Peyer's patch (tissue), 4 donors: Measurements from ENCODE around the gene SLC17A5. TPM values are rescaled to one million over a fixed set of nuclear protein-coding genes. Genes with fewer than 3 reads are reported as not detected.

Experiments
- DNase-seq, 3 donors: peaks; one replicate each; pipeline ENCODE4 v3.0.0-alpha.2; 2017 to 2019
- H3K27ac ChIP-seq, 4 donors: fragments of 200-600 bp; sonication (generic); one replicate each; pipeline ENCODE4 v1.5.1; 2016 to 2019
- H3K27me3 ChIP-seq, 2 donors: fragments of 200-600 bp; sonication (generic); one replicate each; pipeline ENCODE4 v1.5.1; 2019
- H3K36me3 ChIP-seq, 3 donors: fragments of 200-600 bp; sonication (generic); one replicate each; pipeline ENCODE4 v1.5.1; 2016 to 2019
- H3K4me1 ChIP-seq, 4 donors: fragments of 200-600 bp; sonication (generic); one replicate each; pipeline ENCODE4 v1.5.1; 2016 to 2019
- H3K4me3 ChIP-seq, 4 donors: fragments of 200-600 bp; sonication (generic); 1 replicate in 3 of 4; 2 replicates in 1 of 4; pipeline ENCODE4 v1.5.1; 2016 to 2019; ENCODE audit warnings: mild to moderate bottlenecking in 1 of 4
- H3K9me3 ChIP-seq, 4 donors: fragments of 200-600 bp; sonication (generic); one replicate each; pipeline ENCODE4 v1.5.1; 2016 to 2019; ENCODE audit warnings: mild to moderate bottlenecking in 1 of 4
- POLR2A ChIP-seq, 2 donors: fragments of 450-650 bp; IDR thresholded peaks; one replicate each; pipeline ENCODE4 v1.5.1; 2017; ENCODE audit warnings: antibody characterized with exemption in 2 of 2, mild to moderate bottlenecking in 2 of 2, moderate library complexity in 2 of 2
- total RNA-seq, 4 donors: library from RNA; depleted of rRNA; stranded (reverse); fragments of >200 nt; gene quantifications; one replicate each; pipeline ENCODE4 v1.1.0, GENCODE V29; 2016
- TF ChIP-seq, protein P1 (sequence below), 6 experiments: fragments of 450-650 bp in 4 of 6; fragments of 200-600 bp in 2 of 6; sonication (generic) in 1 of 6; IDR thresholded peaks; one replicate each; pipeline ENCODE4 v1.5.1; 2017 to 2019; ENCODE audit warnings: antibody characterized with exemption in 6 of 6, mild to moderate bottlenecking in 3 of 6, moderate library complexity in 1 of 6

The SLC17A5 gene
- total RNA-seq, 4 donors from 2014 or later = 6.6 to 49.7 (median 26.3) TPM

- TF ChIP-seq, protein P1, sequence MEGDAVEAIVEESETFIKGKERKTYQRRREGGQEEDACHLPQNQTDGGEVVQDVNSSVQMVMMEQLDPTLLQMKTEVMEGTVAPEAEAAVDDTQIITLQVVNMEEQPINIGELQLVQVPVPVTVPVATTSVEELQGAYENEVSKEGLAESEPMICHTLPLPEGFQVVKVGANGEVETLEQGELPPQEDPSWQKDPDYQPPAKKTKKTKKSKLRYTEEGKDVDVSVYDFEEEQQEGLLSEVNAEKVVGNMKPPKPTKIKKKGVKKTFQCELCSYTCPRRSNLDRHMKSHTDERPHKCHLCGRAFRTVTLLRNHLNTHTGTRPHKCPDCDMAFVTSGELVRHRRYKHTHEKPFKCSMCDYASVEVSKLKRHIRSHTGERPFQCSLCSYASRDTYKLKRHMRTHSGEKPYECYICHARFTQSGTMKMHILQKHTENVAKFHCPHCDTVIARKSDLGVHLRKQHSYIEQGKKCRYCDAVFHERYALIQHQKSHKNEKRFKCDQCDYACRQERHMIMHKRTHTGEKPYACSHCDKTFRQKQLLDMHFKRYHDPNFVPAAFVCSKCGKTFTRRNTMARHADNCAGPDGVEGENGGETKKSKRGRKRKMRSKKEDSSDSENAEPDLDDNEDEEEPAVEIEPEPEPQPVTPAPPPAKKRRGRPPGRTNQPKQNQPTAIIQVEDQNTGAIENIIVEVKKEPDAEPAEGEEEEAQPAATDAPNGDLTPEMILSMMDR (IDR thresholded peaks at IDR 0.05) = no peak
- no peak for TF ChIP-seq POLR2A (IDR thresholded peaks at IDR 0.05)
Observed at GRCh38 chr6:73649783-73650182, 4.0 kb downstream of the SLC17A5 start.

DNA sequence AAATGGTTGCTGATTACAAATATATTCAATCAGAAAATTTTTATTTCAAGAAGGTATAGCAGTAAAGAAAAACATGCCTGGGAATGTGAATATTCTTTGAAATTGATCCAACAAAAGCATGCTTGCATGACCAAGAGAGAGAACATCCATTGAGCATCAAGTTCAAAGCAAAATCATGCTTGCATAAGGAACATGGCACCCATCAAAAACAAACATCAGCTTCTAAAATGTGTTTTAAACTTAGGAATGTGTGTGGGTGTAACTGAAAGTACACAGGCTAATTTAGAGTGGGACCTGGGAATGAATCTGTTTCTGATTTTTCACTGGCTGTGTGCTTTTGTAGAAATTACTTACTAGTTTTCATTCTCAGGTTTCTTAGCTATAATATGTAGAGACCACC lies 5.6 kb downstream of the SLC17A5 start:
- H3K36me3 ChIP-seq = peaks cover 0 to 13% (median 0%) of the 10 kb centered on the region in 3 donors
- H3K27ac ChIP-seq = no peak overlapping the region
- no peaks in the 10 kb centered on the region for H3K9me3 ChIP-seq
- H3K4me1 ChIP-seq = no peaks in the 10 kb centered on the region
- no peak for DNase-seq
- TF ChIP-seq, protein P1 (IDR thresholded peaks at IDR 0.05) = no peak
- no peak for TF ChIP-seq POLR2A (IDR thresholded peaks at IDR 0.05)
- H3K4me3 ChIP-seq = no peak overlapping the region
- no peaks in the 10 kb centered on the region for H3K27me3 ChIP-seq

More at GRCh38 chr6:73649783-73650182, 4.0 kb downstream of the SLC17A5 start:
- no peak for DNase-seq
- H3K4me1 ChIP-seq = peaks cover 0 to 2% (median 0%) of the 10 kb centered on the region in 4 donors
- no peak overlapping the region for H3K27ac ChIP-seq
- peaks cover 0 to 5% (median 0%) of the 10 kb centered on the region in 4 donors for H3K9me3 ChIP-seq
- H3K27me3 ChIP-seq = no peaks in the 10 kb centered on the region
- peaks cover 0 to 13% (median 0%) of the 10 kb centered on the region in 3 donors for H3K36me3 ChIP-seq
- no peak overlapping the region for H3K4me3 ChIP-seq

DNA sequence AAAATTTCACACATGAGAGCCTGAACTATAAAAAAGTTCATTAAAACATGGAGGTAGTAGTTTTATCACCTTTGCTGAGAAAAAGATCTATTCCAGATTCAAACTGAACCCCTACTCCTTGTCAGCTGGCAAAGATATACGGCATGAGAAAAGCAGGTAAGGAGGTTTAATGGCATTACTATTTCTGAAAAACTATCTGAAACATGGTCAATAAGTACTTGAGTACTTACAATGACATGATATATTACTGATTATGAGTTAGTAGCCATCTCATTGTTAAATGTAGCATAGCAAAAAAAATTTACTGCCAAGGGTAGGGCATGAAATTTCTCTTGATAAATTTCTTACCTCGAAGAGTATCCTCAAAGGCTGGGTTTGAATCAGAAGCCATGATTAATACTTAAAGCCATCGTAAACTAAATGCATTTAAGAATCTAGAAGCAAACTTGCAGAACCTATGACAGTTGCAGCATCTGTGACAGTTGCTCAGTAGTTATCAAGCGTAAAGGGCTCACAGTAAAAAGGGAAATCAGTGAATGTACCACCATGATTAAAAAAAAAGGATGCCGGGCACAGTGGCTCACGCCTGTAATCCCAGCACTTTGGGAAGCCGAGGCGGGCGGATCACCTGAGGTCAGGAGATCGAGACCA lies 8.7 kb downstream of the SLC17A5 start:
- DNase-seq = no peak
- no peaks in the 10 kb centered on the region for H3K9me3 ChIP-seq
- TF ChIP-seq, protein P1 (IDR thresholded peaks at IDR 0.05) = no peak
- TF ChIP-seq POLR2A (IDR thresholded peaks at IDR 0.05) = no peak
- H3K36me3 ChIP-seq = peaks cover 0 to 37% (median 0%) of the 10 kb centered on the region in 3 donors
- no peak overlapping the region for H3K27ac ChIP-seq
- H3K27me3 ChIP-seq = no peaks in the 10 kb centered on the region
- no peaks in the 10 kb centered on the region for H3K4me1 ChIP-seq
- peak overlapping the region; percentile 25 to 39 (median 32) for H3K4me3 ChIP-seq

DNA sequence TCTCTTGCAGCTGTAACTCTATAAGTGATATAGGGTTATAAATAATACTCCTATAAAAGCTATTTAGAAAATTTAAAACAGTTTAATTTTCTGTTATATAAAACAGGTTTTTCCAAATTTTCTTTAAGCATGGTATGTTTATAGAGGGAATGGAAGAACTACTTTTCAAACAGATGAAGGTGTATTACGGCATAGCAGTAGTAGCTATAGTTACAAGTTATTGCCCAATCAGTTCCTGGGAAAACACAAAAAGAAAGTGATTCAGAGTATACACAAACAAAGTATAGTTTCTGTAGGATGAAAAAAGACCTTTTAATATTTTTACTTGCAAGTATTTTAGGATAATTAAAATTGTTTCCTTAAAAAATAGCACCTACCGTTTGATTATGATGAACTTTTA lies 9.8 kb downstream of the SLC17A5 start:
- Histone ChIP-seq H3K27ac (no peak overlapping the region), H3K27me3 (no peaks in the 10 kb centered on the region), H3K4me3 (no peak overlapping the region), H3K4me1 (no peaks in the 10 kb centered on the region), H3K36me3 (peaks cover 0 to 39% (median 0%) of the 10 kb centered on the region in 3 donors), H3K9me3 (no peaks in the 10 kb centered on the region)
- TF ChIP-seq POLR2A (IDR thresholded peaks at IDR 0.05) = no peak
- TF ChIP-seq, protein P1 (IDR thresholded peaks at IDR 0.05) = no peak
- no peak for DNase-seq

DNA sequence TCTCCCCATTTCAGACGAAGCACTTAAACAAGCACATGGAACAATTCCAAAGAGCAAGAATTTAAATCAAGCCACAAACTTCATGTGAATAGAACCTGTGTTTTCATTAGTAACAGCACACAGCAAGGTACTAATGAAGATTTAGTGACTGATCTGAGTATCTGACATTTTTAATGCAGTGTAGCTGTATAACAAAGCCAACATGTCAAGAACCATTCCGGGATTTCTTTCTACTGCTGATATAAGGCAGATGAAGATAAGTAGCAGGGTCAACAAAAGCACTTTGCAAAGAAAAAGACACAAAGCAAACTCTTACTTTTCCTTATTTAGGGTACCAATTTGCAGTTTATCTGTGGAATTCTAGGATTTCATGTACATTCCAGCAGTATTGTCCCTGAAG lies 11.3 kb downstream of the SLC17A5 start:
- no peak overlapping the region for H3K27ac ChIP-seq

More for the DNA sequence above, 11.3 kb downstream of the SLC17A5 start:
- Histone ChIP-seq H3K9me3 (no peaks in the 10 kb centered on the region), H3K36me3 (peaks cover 0 to 41% (median 0%) of the 10 kb centered on the region in 3 donors), H3K4me3 (no peak overlapping the region), H3K27me3 (no peaks in the 10 kb centered on the region), H3K4me1 (no peaks in the 10 kb centered on the region)
- TF ChIP-seq, protein P1 (IDR thresholded peaks at IDR 0.05) = no peak
- TF ChIP-seq POLR2A (IDR thresholded peaks at IDR 0.05) = no peak
- DNase-seq = no peak
